B cell (primary cell): Measurements from ENCODE around the gene BRD3. TPM values are rescaled to one million over a fixed set of nuclear protein-coding genes. Genes with fewer than 3 reads are reported as not detected.

Source experiments
- ATAC-seq: fragments of 200-7000 bp; cut with Tn5 transposase; one replicate; pipeline ENCODE4 v1.10.0; 2021; ENCODE audit warnings: low read depth, mild to moderate bottlenecking, moderate number of reproducible peaks, moderate library complexity
- CTCF ChIA-PET: fragments of 350-600 bp; sonication (Branson Sonifier 250); formaldehyde crosslinking; loops from one replicate; lab custom pipeline; 2021; ENCODE audit warnings: antibody characterized with exemption, inconsistent platforms; lab: Charles Lee
- POLR2A ChIA-PET: fragments of 350-600 bp; sonication (Branson Sonifier 250); formaldehyde crosslinking; loops from one replicate; lab custom pipeline; 2021; ENCODE audit warnings: antibody characterized with exemption; lab: Charles Lee
- DNase-seq: peaks from one replicate; pipeline ENCODE4 v3.0.0; 2013
- H2AFZ ChIP-seq: 2 replicates; pipeline ENCODE4 v1.6.1; 2012; ENCODE audit warnings: mild to moderate bottlenecking, low read depth, low read length; ENCODE audit not compliant: insufficient read depth, poor library complexity, severe bottlenecking
- H3K27ac ChIP-seq, 2 donors: 1 replicate in 1 of 2; 2 replicates in 1 of 2; pipeline ENCODE4 v1.5.1; 2012 to 2013; ENCODE audit warnings: low read length in 2 of 2, mild to moderate bottlenecking in 2 of 2, moderate library complexity in 1 of 2
- H3K27me3 ChIP-seq, 4 experiments: fragments of 200-600 bp in 1 of 4; sonication (generic) in 1 of 4; replicated peaks in 1 of 4; 1 replicate in 2 of 4; 2 replicates in 2 of 4; pipeline versions ENCODE4 v1.6.1 to v1.7.0; 2013 to 2016; ENCODE audit warnings: low read length in 3 of 4, mild to moderate bottlenecking in 2 of 4, mixed read lengths in 1 of 4, moderate library complexity in 1 of 4; ENCODE audit not compliant: insufficient read depth in 4 of 4, control insufficient read depth in 3 of 4; ENCODE audit errors: control extremely low read depth in 1 of 4
- H3K36me3 ChIP-seq, 2 experiments: replicated peaks in 1 of 2; 1 replicate in 1 of 2; 2 replicates in 1 of 2; pipeline versions ENCODE4 v1.6.1 to v1.7.1; 2013; ENCODE audit warnings: low read length in 1 of 2; ENCODE audit not compliant: insufficient read depth in 2 of 2, control insufficient read depth in 1 of 2; ENCODE audit errors: control extremely low read depth in 1 of 2, extremely low read depth in 1 of 2
- H3K4me1 ChIP-seq, 2 donors: fragments of 200-600 bp in 1 of 2; sonication (generic) in 1 of 2; 1 replicate in 1 of 2; 2 replicates in 1 of 2; pipeline versions ENCODE4 v1.5.1 to v1.6.1; 2013 to 2017; ENCODE audit warnings: low read length in 2 of 2; ENCODE audit not compliant: control insufficient read depth in 2 of 2, insufficient read depth in 2 of 2
- H3K4me2 ChIP-seq: replicated peaks from 2 replicates; pipeline ENCODE3; 2012; ENCODE audit warnings: mild to moderate bottlenecking, low read depth, low read length; ENCODE audit not compliant: poor library complexity, severe bottlenecking
- H3K4me3 ChIP-seq, 5 experiments: fragments of 200-600 bp in 1 of 5; sonication (generic) in 1 of 5; 1 replicate in 3 of 5; 2 replicates in 2 of 5; pipeline versions ENCODE4 v1.5.1 to v1.7.0; 2011 to 2016; ENCODE audit warnings: low read length in 4 of 5, mild to moderate bottlenecking in 4 of 5, low read depth in 2 of 5, control low read depth in 1 of 5, moderate library complexity in 1 of 5; ENCODE audit not compliant: insufficient read depth in 1 of 5; ENCODE audit errors: control extremely low read depth in 1 of 5, extremely low read depth in 1 of 5
- H3K79me2 ChIP-seq: fragments of 200-600 bp; sonication (generic); one replicate; pipeline ENCODE4 v1.6.0; 2016; ENCODE audit warnings: low read length; ENCODE audit not compliant: control insufficient read depth, insufficient read depth
- H3K9ac ChIP-seq: fragments of 200-600 bp; sonication (generic); 2 replicates; pipeline ENCODE4 v1.6.1; 2017; ENCODE audit warnings: mild to moderate bottlenecking, low read length, moderate library complexity
- H3K9me3 ChIP-seq, 3 donors: one replicate each; pipeline versions ENCODE4 v1.6.1 to v1.7.1; 2013; ENCODE audit warnings: low read length in 2 of 3; ENCODE audit not compliant: control insufficient read depth in 2 of 3, insufficient read depth in 1 of 3; ENCODE audit errors: control extremely low read depth in 1 of 3
- H4K20me1 ChIP-seq: 2 replicates; pipeline ENCODE4 v1.6.0; 2012; ENCODE audit warnings: mild to moderate bottlenecking, low read length; ENCODE audit not compliant: insufficient read depth, control insufficient read depth, poor library complexity, severe bottlenecking
- H3K27ac Mint-ChIP-seq: one replicate; pipeline ENCODE4 v1.8.0; 2021; ENCODE audit warnings: mixed read lengths
- H3K27me3 Mint-ChIP-seq: one replicate; pipeline ENCODE4 v1.8.0; 2021; ENCODE audit warnings: mixed read lengths
- H3K4me1 Mint-ChIP-seq: one replicate; pipeline ENCODE4 v1.8.0; 2021; ENCODE audit warnings: mixed read lengths
- H3K4me3 Mint-ChIP-seq: one replicate; pipeline ENCODE4 v1.8.0; 2021; ENCODE audit warnings: mixed read lengths
- H3K9me3 Mint-ChIP-seq: one replicate; pipeline ENCODE4 v1.8.0; 2022; ENCODE audit warnings: mixed read lengths; ENCODE audit not compliant: insufficient read depth
- CTCF ChIP-seq: fragments of 200-600 bp; IDR thresholded peaks from one replicate; pipeline ENCODE4 v1.8.0; 2022; ENCODE audit warnings: antibody characterized with exemption, mild to moderate bottlenecking
- EZH2 ChIP-seq: IDR thresholded peaks from 2 replicates; pipeline ENCODE4 v1.6.1; 2012; ENCODE audit warnings: borderline replicate concordance, low read depth, mild to moderate bottlenecking, moderate library complexity, low read length; ENCODE audit not compliant: insufficient read depth, poor library complexity, severe bottlenecking
- WGBS: methylation state at CpG from one replicate; pipeline ENCODE4 v1.1.5; 2013; ENCODE audit warnings: missing lambda C conversion rate; ENCODE audit not compliant: insufficient coverage; 5-methylcytosine and 5-hydroxymethylcytosine counted together
- intact Hi-C: fragments of 100-400 bp; cut with micrococcal nuclease; formaldehyde crosslinking; loops from one replicate; pipeline ENCODE4 v1.10.0; 2022
- polyA plus RNA-seq: library from polyadenylated mRNA; depleted of rRNA; stranded (reverse); fragments of >200 nt; gene quantifications from 2 replicates; pipeline ENCODE4 v1.2.3, GENCODE V29; 2012
- total RNA-seq, 2 donors: library from RNA; stranded (reverse); fragments of 120-200 nt in 1 of 2; gene quantifications; 1 replicate in 1 of 2; 2 replicates in 1 of 2; pipeline versions ENCODE4 v1.2.3 to v1.2.4, GENCODE V29; 2013 to 2022

BRD3 gene
- total and polyA plus RNA-seq, 2 donors (not counting 1 experiment from before 2014, with no cell fraction given): 8.9 to 38.0 TPM

GRCh38 chr9:134103391-134103998 is 35.7 kb upstream of the BRD3 start:
- POLR2A ChIA-PET: no interaction called here
- 75% methylated on average over 5 of the region's 5 CpGs for WGBS
- no peak for ATAC-seq

More at GRCh38 chr9:134103391-134103998, 35.7 kb upstream of the BRD3 start:
- H3K27ac Mint-ChIP-seq: no peak overlapping the region
- Histone ChIP-seq H3K4me3 (no peak overlapping the region), H4K20me1 (no peaks in the 10 kb centered on the region), H3K27ac (no peak overlapping the region), H3K36me3 (no peaks in the 10 kb centered on the region), H2AFZ (no peak overlapping the region), H3K9ac (no peak overlapping the region), H3K9me3 (no peaks in the 10 kb centered on the region), H3K4me2 (no peak overlapping the region), H3K4me1 (no peaks in the 10 kb centered on the region), H3K27me3 (peaks cover 0 to 2% (median 0%) of the 10 kb centered on the region in 4 experiments), H3K79me2 (no peaks in the 10 kb centered on the region)
- H3K9me3 Mint-ChIP-seq: no peaks in the 10 kb centered on the region
- intact Hi-C loops: no loop called here
- DNase-seq: no peak
- H3K4me1 Mint-ChIP-seq: peaks cover 4% of the 10 kb centered on the region
- H3K27me3 Mint-ChIP-seq: peaks cover 31% of the 10 kb centered on the region
- CTCF ChIA-PET: no interaction called here
- H3K4me3 Mint-ChIP-seq: no peak overlapping the region
- TF ChIP-seq EZH2: no peak
- TF ChIP-seq CTCF: no peak
